GM12875 (cell line): ENCODE measurements around the gene CSF1.
"Not testable (repeated sequence)": the region's sequence is repeated elsewhere in the genome, so short reads cannot be mapped to it uniquely, and the experiment has no call there.

Experiments
- H3K4me3 ChIP-seq: one replicate; pipeline ENCODE4 v1.5.1; 2011; ENCODE audit warnings: low read depth, low read length, control low read depth
- TF ChIP-seq, protein P1 (sequence below): IDR thresholded peaks from 2 replicates; pipeline ENCODE4 v1.5.1; 2011; ENCODE audit warnings: low read depth, mild to moderate bottlenecking, control low read depth, inconsistent platforms, low read length, moderate library complexity, borderline replicate concordance; ENCODE audit not compliant: insufficient read depth

CSF1 gene, protein sequence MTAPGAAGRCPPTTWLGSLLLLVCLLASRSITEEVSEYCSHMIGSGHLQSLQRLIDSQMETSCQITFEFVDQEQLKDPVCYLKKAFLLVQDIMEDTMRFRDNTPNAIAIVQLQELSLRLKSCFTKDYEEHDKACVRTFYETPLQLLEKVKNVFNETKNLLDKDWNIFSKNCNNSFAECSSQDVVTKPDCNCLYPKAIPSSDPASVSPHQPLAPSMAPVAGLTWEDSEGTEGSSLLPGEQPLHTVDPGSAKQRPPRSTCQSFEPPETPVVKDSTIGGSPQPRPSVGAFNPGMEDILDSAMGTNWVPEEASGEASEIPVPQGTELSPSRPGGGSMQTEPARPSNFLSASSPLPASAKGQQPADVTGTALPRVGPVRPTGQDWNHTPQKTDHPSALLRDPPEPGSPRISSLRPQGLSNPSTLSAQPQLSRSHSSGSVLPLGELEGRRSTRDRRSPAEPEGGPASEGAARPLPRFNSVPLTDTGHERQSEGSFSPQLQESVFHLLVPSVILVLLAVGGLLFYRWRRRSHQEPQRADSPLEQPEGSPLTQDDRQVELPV

DNA sequence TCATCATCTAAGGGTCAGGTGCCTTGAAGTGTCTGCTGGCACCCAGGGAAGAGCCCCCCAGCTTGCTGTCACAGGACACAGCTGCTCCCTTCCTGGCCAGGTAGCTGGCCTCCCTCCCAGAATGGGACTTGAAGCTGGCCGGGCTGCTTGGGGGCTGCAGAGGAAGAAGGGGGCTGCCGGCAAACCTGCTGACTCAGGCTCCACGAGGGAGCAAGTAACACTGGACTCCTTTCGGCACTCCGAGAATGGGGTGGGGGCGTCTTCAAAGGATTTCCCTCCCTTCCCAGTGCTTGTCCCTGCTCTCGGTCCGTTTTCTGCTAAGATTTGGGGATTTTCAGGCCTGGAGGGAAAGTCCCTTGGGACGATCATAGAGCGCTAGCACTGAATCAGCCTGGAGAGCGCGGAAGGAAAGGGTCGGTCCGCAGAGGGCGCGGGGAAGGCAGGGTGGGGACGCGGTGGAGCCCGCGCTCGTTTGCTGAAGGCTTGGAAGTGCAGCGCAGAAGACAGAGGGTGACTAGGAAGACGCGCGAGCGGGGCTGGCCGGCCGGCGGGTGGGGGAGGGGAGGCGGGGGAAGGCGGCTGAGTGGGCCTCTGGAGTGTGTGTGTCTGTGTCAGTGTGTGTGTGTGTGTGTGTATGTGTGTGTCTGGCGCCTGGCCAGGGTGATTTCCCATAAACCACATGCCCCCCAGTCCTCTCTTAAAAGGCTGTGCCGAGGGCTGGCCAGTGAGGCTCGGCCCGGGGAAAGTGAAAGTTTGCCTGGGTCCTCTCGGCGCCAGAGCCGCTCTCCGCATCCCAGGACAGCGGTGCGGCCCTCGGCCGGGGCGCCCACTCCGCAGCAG is at the start of gene CSF1:
Gene CSF1, plus strand, starts transcription at position 727 of the 840 bp plus-strand sequence. CDS start 175 bp downstream, outside the sequence.
- TF ChIP-seq, protein P1, sequence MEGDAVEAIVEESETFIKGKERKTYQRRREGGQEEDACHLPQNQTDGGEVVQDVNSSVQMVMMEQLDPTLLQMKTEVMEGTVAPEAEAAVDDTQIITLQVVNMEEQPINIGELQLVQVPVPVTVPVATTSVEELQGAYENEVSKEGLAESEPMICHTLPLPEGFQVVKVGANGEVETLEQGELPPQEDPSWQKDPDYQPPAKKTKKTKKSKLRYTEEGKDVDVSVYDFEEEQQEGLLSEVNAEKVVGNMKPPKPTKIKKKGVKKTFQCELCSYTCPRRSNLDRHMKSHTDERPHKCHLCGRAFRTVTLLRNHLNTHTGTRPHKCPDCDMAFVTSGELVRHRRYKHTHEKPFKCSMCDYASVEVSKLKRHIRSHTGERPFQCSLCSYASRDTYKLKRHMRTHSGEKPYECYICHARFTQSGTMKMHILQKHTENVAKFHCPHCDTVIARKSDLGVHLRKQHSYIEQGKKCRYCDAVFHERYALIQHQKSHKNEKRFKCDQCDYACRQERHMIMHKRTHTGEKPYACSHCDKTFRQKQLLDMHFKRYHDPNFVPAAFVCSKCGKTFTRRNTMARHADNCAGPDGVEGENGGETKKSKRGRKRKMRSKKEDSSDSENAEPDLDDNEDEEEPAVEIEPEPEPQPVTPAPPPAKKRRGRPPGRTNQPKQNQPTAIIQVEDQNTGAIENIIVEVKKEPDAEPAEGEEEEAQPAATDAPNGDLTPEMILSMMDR, result no peak
- peak within 1 kb of the TSS; percentile 79 for H3K4me3 ChIP-seq

DNA sequence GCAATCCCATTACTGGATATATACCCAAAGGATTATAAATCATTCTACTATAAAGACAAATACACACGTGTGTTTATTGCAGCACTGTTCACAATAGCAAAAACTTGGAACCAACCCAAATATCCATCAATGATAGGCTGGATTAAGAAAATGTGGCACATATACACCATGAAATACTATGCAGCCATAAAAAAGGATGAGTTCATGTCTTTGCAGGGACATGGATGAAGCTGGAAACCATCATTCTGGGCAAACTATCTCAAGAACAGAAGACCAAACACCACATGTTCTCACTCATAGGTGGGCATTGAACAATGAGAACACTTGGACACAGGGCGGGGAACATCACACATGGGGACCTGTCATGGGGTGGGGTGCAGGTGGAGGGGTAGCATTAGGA is 49.0 kb upstream of the CSF1 start:
- not testable (repeated sequence) for H3K4me3 ChIP-seq

DNA sequence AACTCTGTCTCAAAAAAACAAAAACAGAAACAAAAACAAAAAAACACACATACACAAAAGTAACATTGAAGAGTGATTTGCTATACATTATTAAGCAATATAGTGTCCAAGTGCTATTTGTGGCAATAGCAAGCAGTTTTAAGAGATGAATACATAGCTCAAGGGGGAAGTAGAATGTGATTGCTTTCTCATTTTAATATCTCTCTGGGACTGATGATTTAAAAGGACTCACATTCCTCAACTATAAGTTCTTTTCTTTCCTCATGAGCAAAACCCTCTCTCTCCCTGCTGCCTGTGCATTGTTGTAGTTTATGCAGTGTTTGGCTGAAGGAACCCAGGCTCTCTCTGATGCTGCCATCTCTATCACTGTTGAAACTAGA is 47.0 kb upstream of the CSF1 start:
- no peak overlapping the region for H3K4me3 ChIP-seq
- TF ChIP-seq, protein P1, result no peak

DNA sequence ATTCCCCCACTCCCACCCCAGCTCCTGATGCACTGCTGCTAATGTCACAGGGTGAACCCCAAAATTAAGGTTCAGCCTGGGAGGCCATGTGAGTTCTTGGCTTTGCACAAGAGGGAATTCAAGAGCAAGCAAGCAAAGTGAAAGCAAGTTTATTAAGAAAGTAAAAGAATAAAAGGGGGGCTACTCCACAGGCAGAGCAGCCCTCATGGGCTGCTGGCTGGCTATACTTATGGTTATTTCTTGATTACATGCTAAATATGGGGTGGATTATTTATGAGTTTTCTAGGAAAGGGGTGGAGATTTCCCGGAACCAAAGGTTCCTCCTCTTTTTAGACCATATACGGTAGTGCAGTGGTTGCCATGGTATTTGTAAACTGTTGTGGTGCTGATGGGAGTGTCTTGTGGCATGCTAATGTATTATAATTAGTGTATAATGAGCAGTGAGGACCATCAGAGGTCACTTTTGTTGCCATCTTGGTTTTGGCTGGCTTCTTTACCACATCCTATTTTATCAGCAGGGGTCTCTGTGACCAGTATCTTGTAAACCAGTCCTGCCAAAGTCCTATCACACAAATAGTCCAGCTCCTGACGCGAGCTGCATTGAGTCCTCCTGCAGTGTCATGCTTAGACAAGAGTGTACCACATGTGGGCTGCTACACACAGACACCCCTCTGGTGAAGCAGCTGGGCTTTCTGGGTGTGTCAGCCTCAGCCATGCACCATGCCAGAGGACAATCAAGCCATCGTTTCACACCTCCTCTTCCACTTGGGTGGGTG is 46.4 kb upstream of the CSF1 start:
- TF ChIP-seq, protein P1, result no peak
- H3K4me3 ChIP-seq, result no peak overlapping the region

DNA sequence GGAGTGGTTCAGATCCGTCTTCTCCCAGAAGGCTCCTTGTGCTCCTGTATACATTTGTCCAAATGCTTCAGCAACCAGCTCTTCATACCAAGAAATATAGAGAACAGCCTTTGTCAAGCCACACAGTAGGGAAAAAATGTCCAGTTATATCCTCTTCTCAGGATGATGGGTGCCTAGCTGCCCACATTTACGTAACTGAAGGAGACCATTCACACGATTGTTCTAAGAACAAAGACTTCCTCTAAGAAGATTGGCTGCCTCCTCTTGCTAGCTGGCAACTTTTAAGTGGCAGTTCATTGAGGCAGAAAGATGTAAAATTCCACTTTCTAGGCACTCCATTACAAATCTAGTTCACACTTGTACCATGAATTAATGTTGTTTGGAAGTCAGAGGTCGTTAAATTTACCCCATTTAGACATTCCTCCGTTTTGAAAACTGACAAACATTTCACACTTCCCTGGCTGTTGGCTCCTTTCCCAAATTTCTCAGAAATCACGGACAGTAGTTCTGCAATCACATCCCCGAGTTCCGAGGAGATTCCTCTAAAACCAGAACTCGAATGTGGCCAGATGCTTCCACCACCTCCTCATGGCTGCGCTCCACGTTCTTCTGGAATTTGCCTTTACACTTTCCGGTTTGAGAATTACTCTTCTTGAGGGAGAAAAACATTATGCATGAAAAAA is 45.6 kb upstream of the CSF1 start:
- H3K4me3 ChIP-seq, result no peak overlapping the region
- TF ChIP-seq, protein P1, result no peak

DNA sequence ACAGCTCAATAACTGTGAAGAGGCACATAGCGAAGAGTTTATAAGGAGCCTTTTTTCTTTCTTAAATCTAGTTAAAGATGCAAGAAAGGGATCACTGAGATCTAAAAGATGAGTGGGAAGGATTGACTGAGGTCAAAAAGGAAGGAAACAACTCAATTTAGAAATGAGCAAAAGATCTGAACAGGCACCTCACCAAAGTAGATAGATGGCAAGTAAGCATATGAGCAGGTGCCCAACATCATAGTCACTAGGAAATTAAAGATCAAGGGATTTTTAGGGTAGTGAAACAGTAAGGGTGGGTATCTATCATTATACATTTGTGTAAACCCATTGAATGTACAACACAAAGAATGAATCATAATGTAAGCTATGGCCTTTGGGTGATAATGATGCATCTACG is 44.6 kb upstream of the CSF1 start:
- TF ChIP-seq, protein P1, result no peak
- no peak overlapping the region for H3K4me3 ChIP-seq
